OCI-LY1 (cell line): Measurements from ENCODE around the gene ENTPD2.

Experiments used
- CTCF ChIP-seq: fragments of 200-600 bp; sonication (generic), shearing (Covaris generic); IDR thresholded peaks from 2 replicates; pipeline ENCODE4 v1.5.1; 2017; ENCODE audit warnings: mild to moderate bottlenecking, antibody characterized with exemption, low read length, moderate library complexity, mixed read lengths
- EZH2 ChIP-seq: fragments of 200-600 bp; sonication (generic), shearing (Covaris generic); IDR thresholded peaks from 2 replicates; pipeline ENCODE4 v1.8.0; 2017; ENCODE audit warnings: borderline replicate concordance, mixed run types, mild to moderate bottlenecking, antibody characterized with exemption, low read length, moderate library complexity, mixed read lengths

DNA sequence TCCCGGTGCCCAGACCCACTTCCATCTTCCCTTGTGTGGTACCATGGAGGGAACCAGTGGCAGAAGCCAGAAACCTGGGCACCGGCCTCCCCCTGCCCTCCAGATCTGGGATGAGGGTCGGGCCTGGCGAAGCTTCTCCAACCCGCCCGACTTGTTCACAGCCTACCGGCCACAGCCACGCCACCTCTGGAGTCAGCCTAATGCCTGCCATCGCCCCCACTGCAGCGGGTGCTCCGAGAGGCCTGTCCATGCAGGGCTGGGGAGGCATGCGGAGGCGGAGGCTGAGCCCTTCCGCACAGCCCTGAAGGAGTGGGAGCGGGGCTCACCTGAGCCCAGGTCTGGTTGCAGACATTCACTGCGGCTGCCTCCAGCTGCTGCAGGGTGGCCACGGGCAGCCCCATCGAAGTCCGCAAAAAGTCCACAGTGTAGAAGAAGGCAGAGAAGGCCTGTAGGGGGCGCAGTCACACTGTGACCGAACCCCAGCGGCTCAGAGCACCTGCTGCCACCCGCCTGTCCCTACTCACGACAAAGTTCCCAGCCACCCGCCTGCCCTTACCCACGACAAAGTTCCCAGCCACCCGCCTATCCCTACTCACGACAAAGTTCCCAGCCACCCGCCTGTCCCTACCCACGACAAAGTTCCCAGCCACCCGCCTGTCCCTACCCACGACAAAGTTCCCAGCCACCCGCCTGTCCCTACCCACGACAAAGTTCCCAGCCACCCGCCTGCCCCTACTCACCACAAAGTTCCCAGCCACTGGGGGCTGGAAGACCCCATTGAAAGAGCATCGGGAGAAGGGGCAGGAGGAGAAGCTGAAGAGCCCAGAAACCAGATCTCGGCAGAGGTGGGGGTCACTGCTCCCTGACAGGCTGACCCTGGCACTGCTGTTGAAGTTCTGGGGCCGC is 4.1 kb downstream of the ENTPD2 start:
- peak; percentile 52; the same call in 1 of the 2 replicates for TF ChIP-seq CTCF
- no peak for TF ChIP-seq EZH2
